Endothelial cell of umbilical vein (primary cell): ENCODE measurements around the gene TH. TPM values are rescaled to one million over a fixed set of nuclear protein-coding genes. Genes with fewer than 3 reads are reported as not detected.

Experiments used
- BruUV-seq: library from RNA; stranded (reverse); fragments of 400-500 nt; replicated peaks from 2 replicates; lab custom pipeline; 2021; lab: Mats Ljungman, UMichigan
- CTCF ChIA-PET: fragments of 300-600, 350-600 bp; sonication (Branson Sonifier 250); formaldehyde crosslinking; loops from one replicate; lab custom pipeline; 2021; ENCODE audit warnings: antibody characterized with exemption, inconsistent platforms; lab: Charles Lee
- POLR2A ChIA-PET: fragments of 300-600, 350-600 bp; sonication (Branson Sonifier 250); formaldehyde crosslinking; loops from one replicate; lab custom pipeline; 2021; ENCODE audit warnings: antibody characterized with exemption, inconsistent platforms; lab: Charles Lee
- DNase-seq: peaks from one replicate; pipeline ENCODE4 v3.0.0-alpha.2; 2011; ENCODE audit warnings: low read depth, low spot score
- FAIRE-seq: peaks from 2 replicates; lab custom pipeline; 2011; peaks lifted over from hg19 to GRCh38; lab: Jason Lieb, UNC
- H2AFZ ChIP-seq: 2 replicates; pipeline ENCODE4 v1.6.0; 2012; ENCODE audit warnings: low read depth, low read length, control low read depth, inconsistent platforms
- H3K27ac ChIP-seq: 2 replicates; pipeline ENCODE4 v1.5.1; 2011; ENCODE audit warnings: low read depth, mild to moderate bottlenecking, control low read depth, low read length, moderate library complexity; ENCODE audit not compliant: insufficient read depth
- H3K27me3 ChIP-seq, 2 experiments: 2 replicates each; pipeline versions ENCODE4 v1.6.0 to v1.6.1; 2011; ENCODE audit warnings: low read length in 2 of 2, mixed read lengths in 1 of 2; ENCODE audit not compliant: control insufficient read depth in 2 of 2, insufficient read depth in 2 of 2
- H3K36me3 ChIP-seq, 2 experiments: 2 replicates in 1 of 2; 3 replicates in 1 of 2; pipeline ENCODE4 v1.5.1; 2011; ENCODE audit warnings: low read length in 2 of 2, mild to moderate bottlenecking in 1 of 2, moderate library complexity in 1 of 2; ENCODE audit not compliant: control insufficient read depth in 2 of 2, insufficient read depth in 2 of 2; ENCODE audit errors: extremely low read depth in 1 of 2
- H3K4me1 ChIP-seq: 3 replicates; pipeline ENCODE4 v1.5.1; 2011; ENCODE audit warnings: mild to moderate bottlenecking, low read length; ENCODE audit not compliant: control insufficient read depth, insufficient read depth; ENCODE audit errors: extremely low read depth
- H3K4me2 ChIP-seq: 2 replicates; pipeline ENCODE4 v1.6.1; 2011; ENCODE audit warnings: low read length, control low read depth, mixed read lengths; ENCODE audit not compliant: insufficient read depth
- H3K4me3 ChIP-seq, 3 experiments: fragments of 200-600 bp in 1 of 3; sonication (generic), shearing (Covaris generic) in 1 of 3; replicated peaks in 1 of 3; 2 replicates each; pipeline ENCODE4 v1.5.1; 2011 to 2016; ENCODE audit warnings: control low read depth in 3 of 3, low read length in 3 of 3, mild to moderate bottlenecking in 2 of 3, inconsistent platforms in 1 of 3, low read depth in 1 of 3, moderate library complexity in 1 of 3; ENCODE audit not compliant: insufficient read depth in 1 of 3
- H3K79me2 ChIP-seq: 2 replicates; pipeline ENCODE4 v1.6.0; 2012; ENCODE audit warnings: low read length, inconsistent platforms; ENCODE audit not compliant: control insufficient read depth, insufficient read depth
- H3K9ac ChIP-seq: replicated peaks from 2 replicates; pipeline ENCODE3; 2011; ENCODE audit warnings: low read length, control low read depth; ENCODE audit not compliant: insufficient read depth; ENCODE audit errors: extremely low read depth
- H3K9me1 ChIP-seq: replicated peaks from 3 replicates; pipeline ENCODE4 v1.6.0; 2011; ENCODE audit warnings: mild to moderate bottlenecking, low read length; ENCODE audit not compliant: control insufficient read depth, insufficient read depth; ENCODE audit errors: extremely low read depth
- H3K9me3 ChIP-seq: replicated peaks from 2 replicates; pipeline ENCODE4 v1.5.1; 2012; ENCODE audit warnings: low read length, inconsistent platforms; ENCODE audit not compliant: control insufficient read depth, insufficient read depth
- H4K20me1 ChIP-seq: replicated peaks from 2 replicates; pipeline ENCODE3; 2011; ENCODE audit warnings: mild to moderate bottlenecking, low read length; ENCODE audit not compliant: control insufficient read depth, insufficient read depth; ENCODE audit errors: extremely low read depth
- EZH2 ChIP-seq: IDR thresholded peaks from 2 replicates; pipeline ENCODE4 v1.6.1; 2012; ENCODE audit warnings: borderline replicate concordance, low read depth, mild to moderate bottlenecking, moderate library complexity, low read length, inconsistent platforms; ENCODE audit not compliant: severe bottlenecking
- FOS ChIP-seq: IDR thresholded peaks from 2 replicates; pipeline ENCODE4 v1.6.1; 2011; ENCODE audit warnings: mild to moderate bottlenecking, low read length, moderate library complexity, borderline replicate concordance; ENCODE audit not compliant: insufficient read depth
- GATA2 ChIP-seq: IDR thresholded peaks from 2 replicates; pipeline ENCODE4 v1.7.0; 2011; ENCODE audit warnings: low read depth, mild to moderate bottlenecking, moderate library complexity, mixed read lengths, low read length; ENCODE audit not compliant: insufficient read length, insufficient read depth
- JUN ChIP-seq: IDR thresholded peaks from 2 replicates; pipeline ENCODE4 v1.6.1; 2011; ENCODE audit warnings: borderline replicate concordance, low read depth; ENCODE audit not compliant: insufficient read length, insufficient read depth
- MYC ChIP-seq: IDR thresholded peaks from one replicate; pipeline ENCODE4 v1.6.1; 2011; ENCODE audit warnings: mild to moderate bottlenecking, low read depth, low read length
- POLR2A ChIP-seq: IDR thresholded peaks from 2 replicates; pipeline ENCODE4 v1.6.1; 2012; ENCODE audit warnings: low read depth, mild to moderate bottlenecking, control low read depth, low read length
- POLR2AphosphoS5 ChIP-seq: IDR thresholded peaks from 2 replicates; pipeline ENCODE4 v1.6.1; 2012; ENCODE audit warnings: low read depth, mild to moderate bottlenecking, control low read depth, low read length, moderate library complexity; ENCODE audit not compliant: insufficient read depth
- dilution Hi-C: fragments of 300-500 bp; cut with MboI; formaldehyde crosslinking; loops from one replicate; pipeline ENCODE4 v1.15.0; 2019; ENCODE audit warnings: low sequenced_read_pairs; ENCODE audit not compliant: extremely low pct_ligation_motif_present
- intact Hi-C: fragments of 100-400 bp; cut with micrococcal nuclease; formaldehyde crosslinking; loops from one replicate; pipeline ENCODE4 v1.10.0; 2022
- polyA plus RNA-seq, 4 experiments: library from polyadenylated mRNA; depleted of rRNA in 3 of 4; stranded (reverse) in 3 of 4; unstranded in 1 of 4; fragments of >200 nt; gene quantifications; 2 replicates each; pipeline versions ENCODE4 v1.2.1 to v1.2.3, GENCODE V29; 2011 to 2012; ENCODE audit warnings: missing spikeins in 1 of 4
- total RNA-seq: library from RNA; stranded (reverse); gene quantifications from 2 replicates; pipeline ENCODE4 v1.2.3, GENCODE V29; 2021
- TF ChIP-seq, protein P1 (sequence below): IDR thresholded peaks from 2 replicates; pipeline ENCODE4 v1.6.1; 2011; ENCODE audit not compliant: insufficient read depth, insufficient read length
- TF ChIP-seq, protein P2 (sequence below), 2 donors: IDR thresholded peaks; 1 replicate in 1 of 2; 2 replicates in 1 of 2; pipeline ENCODE4 v1.5.1; 2011; ENCODE audit warnings: low read length in 2 of 2, mild to moderate bottlenecking in 2 of 2, moderate library complexity in 2 of 2, control low read depth in 1 of 2, inconsistent platforms in 1 of 2, low read depth in 1 of 2; ENCODE audit not compliant: insufficient read depth in 1 of 2; ENCODE audit errors: extremely low read depth in 1 of 2

The TH gene
- total and polyA plus RNA-seq, 2 donors (not counting 3 experiments of a cell fraction or from before 2014, with no cell fraction given): not detected

DNA sequence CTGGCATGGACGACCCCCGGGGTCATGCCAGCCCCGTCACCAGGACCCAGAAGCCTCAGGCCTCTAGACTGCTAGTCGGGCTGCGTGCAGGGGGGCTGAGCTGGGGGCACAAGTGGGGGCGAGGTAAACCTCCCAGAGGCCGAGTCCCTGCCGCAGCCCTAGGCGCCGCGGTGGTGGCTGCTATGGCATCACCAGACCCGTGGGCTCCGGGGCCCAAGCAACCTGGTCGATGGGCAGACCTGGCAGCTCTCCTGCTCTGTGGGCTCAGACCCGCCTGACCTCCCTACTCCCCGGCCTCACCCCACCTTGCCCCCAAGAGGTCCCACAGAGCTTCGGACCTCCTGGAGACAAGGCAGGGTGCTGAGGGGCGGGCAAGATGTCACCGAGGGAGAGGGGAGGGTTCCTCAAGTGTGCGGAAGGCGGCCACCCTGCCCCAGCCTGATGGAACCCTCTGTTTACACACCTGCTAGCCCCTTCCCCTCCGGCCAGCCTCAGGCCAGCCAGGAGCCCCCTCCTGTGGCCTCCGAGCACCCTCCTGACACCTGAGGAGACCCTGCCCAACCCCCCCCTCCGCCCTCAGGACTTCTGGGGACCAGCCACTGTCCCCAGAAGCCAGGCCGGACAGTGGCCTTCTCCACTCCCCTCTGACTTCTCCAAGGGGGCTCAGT, 41.8 kb downstream of the TH start:
- H3K4me1 ChIP-seq: no peaks in the 10 kb centered on the region
- dilution Hi-C loops (no loop called here), intact Hi-C loops (no loop called here)
- no peak overlapping the region for H3K27ac ChIP-seq
- peaks cover 0 to 2% of the 10 kb centered on the region in 2 experiments for H3K27me3 ChIP-seq
- ChIA-PET POLR2A (no interaction called here), CTCF (interaction anchor here (0.6 kb wide), 1 partner anchor 18 kb away, joined by 3 read pairs; no protein-coding TSS in a partner anchor)
- no peak overlapping the region for H3K9ac ChIP-seq
- H3K9me1 ChIP-seq: no peaks in the 10 kb centered on the region
- FAIRE-seq (no peak), DNase-seq (no peak)
- no peaks in the 10 kb centered on the region for H3K9me3 ChIP-seq
- no peak for TF ChIP-seq POLR2AphosphoS5
- TF ChIP-seq, protein P1, sequence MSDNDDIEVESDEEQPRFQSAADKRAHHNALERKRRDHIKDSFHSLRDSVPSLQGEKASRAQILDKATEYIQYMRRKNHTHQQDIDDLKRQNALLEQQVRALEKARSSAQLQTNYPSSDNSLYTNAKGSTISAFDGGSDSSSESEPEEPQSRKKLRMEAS: no peak
- no peak for TF ChIP-seq EZH2
- TF ChIP-seq, protein P2, sequence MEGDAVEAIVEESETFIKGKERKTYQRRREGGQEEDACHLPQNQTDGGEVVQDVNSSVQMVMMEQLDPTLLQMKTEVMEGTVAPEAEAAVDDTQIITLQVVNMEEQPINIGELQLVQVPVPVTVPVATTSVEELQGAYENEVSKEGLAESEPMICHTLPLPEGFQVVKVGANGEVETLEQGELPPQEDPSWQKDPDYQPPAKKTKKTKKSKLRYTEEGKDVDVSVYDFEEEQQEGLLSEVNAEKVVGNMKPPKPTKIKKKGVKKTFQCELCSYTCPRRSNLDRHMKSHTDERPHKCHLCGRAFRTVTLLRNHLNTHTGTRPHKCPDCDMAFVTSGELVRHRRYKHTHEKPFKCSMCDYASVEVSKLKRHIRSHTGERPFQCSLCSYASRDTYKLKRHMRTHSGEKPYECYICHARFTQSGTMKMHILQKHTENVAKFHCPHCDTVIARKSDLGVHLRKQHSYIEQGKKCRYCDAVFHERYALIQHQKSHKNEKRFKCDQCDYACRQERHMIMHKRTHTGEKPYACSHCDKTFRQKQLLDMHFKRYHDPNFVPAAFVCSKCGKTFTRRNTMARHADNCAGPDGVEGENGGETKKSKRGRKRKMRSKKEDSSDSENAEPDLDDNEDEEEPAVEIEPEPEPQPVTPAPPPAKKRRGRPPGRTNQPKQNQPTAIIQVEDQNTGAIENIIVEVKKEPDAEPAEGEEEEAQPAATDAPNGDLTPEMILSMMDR (IDR thresholded peaks at IDR 0.05; ENCODE audit: extremely low read depth in 1 of 2, insufficient read depth in 1 of 2, low read depth in 1 of 2, low read length in 2 of 2): no peak
- no peak for TF ChIP-seq POLR2A
- TF ChIP-seq MYC: no peak
- TF ChIP-seq FOS: no peak
- TF ChIP-seq GATA2: no peak
- TF ChIP-seq JUN: no peak
- no peaks in the 10 kb centered on the region for H3K79me2 ChIP-seq
- BruUV-seq: no TSS peak
- H4K20me1 ChIP-seq: no peaks in the 10 kb centered on the region
- H3K4me3 ChIP-seq: no peak overlapping the region
- no peak overlapping the region for H2AFZ ChIP-seq
- H3K4me2 ChIP-seq: no peak overlapping the region
- H3K36me3 ChIP-seq: no peaks in the 10 kb centered on the region
